H1 (cell line): ENCODE results near the gene IL16. TPM values are rescaled to one million over a fixed set of nuclear protein-coding genes. Genes with fewer than 3 reads are reported as not detected.

Experiments used
- NRF1 ChIP-seq: IDR thresholded peaks from 2 replicates; pipeline ENCODE4 v1.6.1; 2011; ENCODE audit warnings: mild to moderate bottlenecking, low read depth, low read length, improper control_type of control experiment
- SUZ12 ChIP-seq: fragments of 200-600 bp; sonication (generic); IDR thresholded peaks from 2 replicates; pipeline ENCODE4 v1.6.1; 2012; ENCODE audit warnings: mild to moderate bottlenecking, inconsistent platforms, low read length, moderate library complexity, mixed read lengths
- TAF1 ChIP-seq: IDR thresholded peaks from 2 replicates; pipeline ENCODE4 v1.6.1; 2011; ENCODE audit warnings: mild to moderate bottlenecking, low read depth, low read length
- TCF12 ChIP-seq: IDR thresholded peaks from 2 replicates; pipeline ENCODE4 v1.6.1; 2011; ENCODE audit warnings: low read depth, mild to moderate bottlenecking, low read length
- TEAD4 ChIP-seq: IDR thresholded peaks from 2 replicates; pipeline ENCODE4 v1.6.1; 2012; ENCODE audit warnings: low read depth, low read length, inconsistent platforms, mixed read lengths
- polyA plus RNA-seq, 7 experiments: library from polyadenylated mRNA; depleted of rRNA in 3 of 7; stranded (reverse) in 5 of 7; unstranded in 2 of 7; fragments of >200 nt in 5 of 7; fragments of 200-250 nt in 2 of 7; gene quantifications; 1 replicate in 5 of 7; 2 replicates in 1 of 7; 4 replicates in 1 of 7; pipeline versions ENCODE4 v1.2.1 to v1.2.3, GENCODE V29; 2011 to 2013; ENCODE audit warnings: missing spikeins in 2 of 7, mixed read lengths in 2 of 7
- total RNA-seq: library from RNA; stranded (reverse); fragmentation: NEBNext Ultra II Directional; extraction: Animal tissue kit (Norgen Biotek cat#: 25700); gene quantifications from 2 replicates; pipeline ENCODE4 v1.2.1, GENCODE V29; 2021

The IL16 gene
- total and polyA plus RNA-seq, 2 of the 8 experiments (the other 6 are each of a cell fraction or from before 2014, with no cell fraction given) = 0.03 to 0.09 TPM

DNA sequence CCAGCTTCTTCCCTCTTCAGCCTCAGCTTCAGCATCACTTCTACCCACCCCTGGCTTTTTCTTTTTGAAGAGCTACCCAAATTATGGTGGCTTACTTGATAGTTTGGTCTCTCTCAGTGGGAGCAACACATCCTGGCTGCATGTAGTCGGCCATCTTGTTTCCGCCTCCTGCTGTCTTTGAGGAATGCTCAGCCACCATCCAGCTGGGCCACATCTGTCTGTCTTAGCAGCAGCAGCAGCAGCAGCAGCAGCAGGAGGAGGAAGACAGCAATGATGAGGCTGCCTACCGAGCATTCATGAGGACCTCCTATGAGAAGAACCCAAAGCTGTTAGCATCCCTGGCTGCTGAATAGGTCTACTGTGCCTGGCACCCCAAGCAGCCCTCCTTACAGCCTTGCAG lies 19.7 kb downstream of the IL16 start (continued):
- TF ChIP-seq SUZ12 = no peak
- peak; percentile 78; the same call in 1 of the 2 replicates for TF ChIP-seq TCF12
- TF ChIP-seq NRF1 = no peak
- TF ChIP-seq TAF1 = 0 out of 2 replicates have a peak, but pooled peaks have one; percentile 40
- peak; percentile 66 for TF ChIP-seq TEAD4
- TF ChIP-seq, all 59 proteins: peak for 5
